ENCODE measurements around the gene LY6G6D.

LY6G6D gene

DNA sequence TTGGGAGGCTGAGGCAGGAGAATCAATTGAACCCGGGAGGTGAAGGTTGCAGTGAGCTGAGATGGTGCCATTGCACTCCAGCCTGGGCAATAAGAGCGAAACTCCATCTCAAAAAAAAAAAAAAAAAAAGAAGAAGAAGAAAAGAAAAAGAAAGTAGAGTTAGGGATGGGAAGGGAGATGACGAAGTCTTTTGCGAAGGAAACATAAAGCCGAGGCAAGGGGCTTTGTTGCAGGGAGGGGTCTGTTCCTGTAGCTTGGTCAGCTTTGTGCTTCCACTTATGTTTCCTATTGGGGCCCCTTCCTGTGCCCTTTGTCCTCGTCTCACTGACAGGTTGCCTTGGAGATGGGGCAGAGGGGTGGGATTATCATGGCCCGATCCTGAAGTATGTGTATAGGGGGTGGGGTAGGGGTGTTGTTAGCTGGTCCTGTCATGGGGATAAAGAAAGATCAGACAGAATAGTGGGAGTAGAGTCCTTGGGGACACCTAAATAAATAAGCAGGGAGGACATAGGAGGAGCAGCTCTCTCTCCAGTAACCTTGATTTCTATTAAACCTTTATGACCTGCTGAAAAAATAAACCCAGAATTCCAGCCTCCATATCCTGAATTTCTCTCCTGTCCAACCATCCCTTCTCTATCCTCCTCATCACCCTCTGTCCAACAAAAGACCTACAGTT, 22.3 kb downstream of the LY6G6D start:
- no peak for DNase-seq

GRCh38 chr6:31737991-31738979, 23.1 kb downstream of the LY6G6D start:
- peak; percentile 25 for DNase-seq

DNA sequence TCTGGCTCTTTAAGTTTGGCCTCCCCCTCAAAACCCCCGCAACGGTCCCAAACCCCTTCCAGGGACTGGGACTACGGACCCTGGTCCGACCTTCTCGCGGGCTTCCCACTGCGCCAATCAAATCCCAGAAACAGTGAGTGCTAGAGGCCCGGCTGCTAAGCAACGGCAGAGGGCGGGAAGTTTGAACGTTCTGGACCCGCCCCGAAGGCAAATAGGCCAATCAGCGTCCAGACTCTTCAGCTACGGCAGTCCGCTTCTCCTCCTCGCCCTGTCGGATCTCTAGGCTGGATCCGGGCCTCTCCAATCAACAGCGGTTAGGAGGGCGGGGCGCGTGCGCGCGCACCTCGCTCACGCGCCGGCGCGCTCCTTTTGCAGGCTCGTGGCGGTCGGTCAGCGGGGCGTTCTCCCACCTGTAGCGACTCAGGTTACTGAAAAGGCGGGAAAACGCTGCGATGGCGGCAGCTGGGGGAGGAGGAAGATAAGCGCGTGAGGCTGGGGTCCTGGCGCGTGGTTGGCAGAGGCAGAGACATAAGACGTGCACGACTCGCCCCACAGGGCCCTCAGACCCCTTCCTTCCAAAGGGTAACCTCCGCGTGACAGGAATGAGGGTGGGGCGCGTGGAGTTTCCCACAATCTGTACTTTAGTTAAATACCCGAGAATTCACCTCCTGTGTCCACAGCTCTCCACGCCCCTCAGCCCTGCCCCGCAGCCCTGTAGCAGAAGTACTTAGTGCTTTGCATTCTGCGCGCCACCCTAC, 24.7 kb downstream of the LY6G6D start, which contains the start of gene MSH5:
MSH5 (plus strand) TSS at position 367 of the 758 bp plus-strand sequence. CDS start 462 bp downstream, outside the sequence.
- DNase-seq, result peak; percentile 98

GRCh38 chr6:31740397-31741223, 25.5 kb downstream of the LY6G6D start:
- DNase-seq, result no peak

- no peak for DNase-seq
These were observed 26.7 kb downstream of the LY6G6D start for GRCh38 chr6:31741815-31742214.

DNA sequence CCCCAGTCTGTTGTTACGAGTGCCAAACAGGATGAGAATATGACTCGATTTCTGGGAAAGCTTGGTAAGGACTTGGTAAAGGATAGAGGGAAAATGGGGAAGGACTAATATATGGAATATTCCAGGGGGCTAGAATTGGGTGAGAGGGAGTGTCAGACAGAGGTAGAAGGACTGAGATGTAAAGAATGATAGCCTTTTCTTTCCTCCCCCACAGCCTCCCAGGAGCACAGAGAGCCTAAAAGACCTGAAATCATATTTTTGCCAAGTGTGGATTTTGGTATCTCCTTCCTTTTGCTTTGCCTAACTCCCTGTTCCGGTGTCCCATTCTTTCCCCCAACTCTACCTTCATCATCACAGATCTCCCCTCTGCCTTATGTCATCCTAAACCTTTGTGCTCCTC, 27.7 kb downstream of the LY6G6D start:
- no peak for DNase-seq

DNA sequence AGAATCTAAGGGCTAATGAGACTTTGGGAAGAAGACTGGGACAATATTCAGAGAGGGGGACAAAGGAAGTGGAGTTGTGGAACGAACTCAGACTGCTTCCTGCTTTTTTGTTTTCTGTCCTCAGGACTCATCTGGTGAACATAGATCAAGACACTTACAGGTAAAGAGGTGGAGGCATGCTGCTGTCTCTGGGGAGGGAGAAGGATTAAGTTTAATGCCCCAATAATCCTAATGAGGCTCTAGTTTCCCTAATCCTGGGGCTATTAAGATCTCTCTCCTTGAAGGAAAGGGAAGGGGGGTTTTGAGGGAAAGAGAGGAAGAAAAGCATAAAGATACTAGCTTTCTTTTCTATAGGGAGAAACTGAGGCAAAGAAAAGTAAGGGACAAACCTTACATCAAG, 29.3 kb downstream of the LY6G6D start:
- DNase-seq, result no peak

GRCh38 chr6:31749301-31750036, 34.3 kb downstream of the LY6G6D start:
- DNase-seq, result no peak

DNA sequence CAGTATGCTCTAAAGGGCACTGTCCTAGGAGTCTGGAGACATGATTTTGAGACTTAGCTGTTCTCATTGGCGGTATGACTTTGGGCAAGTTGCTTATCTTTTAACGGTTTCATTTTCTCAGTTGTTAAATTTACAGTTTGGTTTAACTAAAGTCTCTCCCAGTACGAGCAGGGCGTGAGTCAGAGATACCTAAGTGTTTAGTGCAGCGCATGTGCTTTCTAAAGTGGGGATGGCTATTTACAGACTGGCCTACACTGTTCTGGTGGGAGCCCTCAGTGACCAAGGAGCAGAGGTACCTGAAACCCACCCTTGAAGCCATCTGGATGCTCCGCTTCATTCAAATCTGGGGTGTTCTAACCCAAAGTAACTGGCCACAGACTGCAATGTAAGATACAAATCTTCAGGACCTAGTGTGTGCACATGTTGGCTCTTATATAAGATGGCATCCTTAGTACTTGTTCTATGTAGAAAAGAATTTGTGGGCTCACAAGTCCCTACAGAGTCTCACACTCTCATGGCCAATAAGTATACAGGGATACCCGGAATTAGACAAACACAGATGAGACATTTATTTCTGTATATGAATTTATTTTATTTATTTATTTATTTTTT, 35.4 kb downstream of the LY6G6D start:
- no peak for DNase-seq

DNA sequence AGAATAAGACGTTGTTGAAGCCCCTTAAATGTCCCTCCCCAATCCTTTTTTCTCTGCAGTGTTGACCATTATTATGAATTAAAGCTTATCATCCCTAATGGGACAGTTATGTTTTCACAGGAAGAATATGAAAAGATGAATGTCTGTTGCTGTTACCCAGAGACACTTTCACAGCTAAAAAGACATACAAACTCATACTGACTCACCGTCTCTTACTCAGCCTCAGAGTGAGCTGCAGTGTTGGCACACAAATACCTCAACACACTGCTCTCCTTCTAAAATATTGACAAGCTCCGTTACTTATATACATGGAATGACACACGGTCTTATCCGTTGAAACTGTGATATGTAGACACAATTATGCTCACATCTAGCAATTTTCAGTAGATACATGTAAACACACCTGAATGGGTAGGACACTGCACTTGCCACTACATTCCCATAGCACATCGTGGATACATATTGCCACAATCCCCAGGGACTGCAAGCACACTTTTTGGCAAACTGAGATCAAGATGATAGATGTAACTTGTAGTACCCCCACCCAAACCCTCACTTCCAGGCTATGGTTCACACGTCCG, 37.7 kb downstream of the LY6G6D start:
- DNase-seq, result no peak

GRCh38 chr6:31758281-31758680, 43.1 kb downstream of the LY6G6D start:
- no peak for DNase-seq

- DNase-seq, result no peak
These were observed 45.6 kb downstream of the LY6G6D start for GRCh38 chr6:31760790-31761189.

DNA sequence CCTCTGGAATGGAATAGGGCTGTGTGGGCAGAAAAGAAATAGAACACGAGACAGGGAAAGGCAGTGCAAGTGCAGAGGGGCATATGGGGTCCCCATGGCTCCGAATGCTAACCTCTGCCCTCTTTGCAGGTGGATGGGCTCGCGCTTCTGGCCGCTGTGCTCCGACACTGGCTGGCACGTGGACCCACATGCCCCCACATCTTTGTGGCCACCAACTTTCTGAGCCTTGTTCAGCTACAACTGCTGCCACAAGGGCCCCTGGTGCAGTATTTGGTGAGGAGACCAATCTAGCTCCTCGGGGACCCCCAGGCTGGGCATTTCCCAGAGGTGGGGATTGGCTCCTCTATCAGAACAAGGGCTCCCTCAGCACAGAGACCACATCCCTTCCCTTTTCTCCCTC, 46.2 kb downstream of the LY6G6D start:
- DNase-seq, result no peak

- no peak for DNase-seq
These were observed 47.2 kb downstream of the LY6G6D start, which contains the start of gene SAPCD1 for GRCh38 chr6:31762356-31762755. TSS of gene SAPCD1 (plus strand) at chr6:31762656. CDS start at chr6:31763055, 399 bp downstream.

DNA sequence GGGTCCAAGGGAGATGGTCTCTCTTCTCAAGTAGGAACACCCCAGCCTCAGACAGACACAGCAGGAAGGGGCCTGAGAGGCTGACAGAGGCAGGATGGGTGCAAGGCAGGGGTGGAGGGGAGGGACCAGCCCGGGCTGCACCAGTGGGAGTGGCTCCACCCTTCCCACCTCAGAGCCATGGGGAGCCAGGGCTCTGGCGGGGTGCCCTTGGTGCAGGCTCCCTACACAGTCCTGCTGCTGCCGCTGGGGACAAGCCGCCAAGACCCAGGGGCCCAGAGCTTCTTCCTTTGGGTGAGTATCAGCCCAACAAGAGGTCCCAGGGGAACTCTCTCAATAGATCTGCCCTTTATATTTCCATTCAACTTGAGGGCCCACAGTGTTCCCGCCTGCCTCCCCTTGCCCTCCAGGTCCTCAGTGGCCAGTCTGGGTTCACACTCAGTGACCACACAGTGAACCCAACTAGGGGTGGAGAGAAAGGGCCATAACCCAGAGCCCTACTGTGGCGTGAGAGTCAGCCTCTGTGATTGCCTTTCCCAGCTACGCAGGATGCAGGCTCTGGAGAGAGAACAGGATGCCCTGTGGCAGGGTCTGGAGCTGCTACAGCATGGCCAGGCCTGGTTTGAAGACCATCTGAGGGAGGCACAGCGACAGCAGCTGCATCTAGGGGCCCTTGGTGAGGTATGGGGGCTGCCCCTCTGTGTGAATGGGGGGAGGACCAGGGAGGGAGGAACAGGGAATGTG, 47.9 kb downstream of the LY6G6D start:
- no peak for DNase-seq

DNA sequence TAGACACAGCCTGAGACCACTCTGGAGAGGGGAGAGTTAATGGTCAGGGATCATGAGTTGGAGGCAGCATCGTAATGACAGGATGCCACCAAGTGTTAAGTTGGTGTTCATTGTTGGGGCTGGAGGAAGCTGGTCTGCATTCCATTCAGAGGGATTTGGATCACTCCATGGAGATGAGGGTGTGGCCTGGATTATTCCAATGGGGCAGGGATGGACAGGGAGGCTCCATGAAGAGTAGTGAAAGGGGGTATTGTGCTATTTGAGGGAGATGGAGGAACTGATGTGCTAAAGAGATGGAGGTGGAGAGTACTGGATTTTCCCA, 48.4 kb downstream of the LY6G6D start:
- peak; percentile 28 for DNase-seq

GRCh38 chr6:31764198-31764597, 49.0 kb downstream of the LY6G6D start:
- no peak for DNase-seq

GRCh38 chr6:31765559-31765909, 50.4 kb downstream of the LY6G6D start:
- no peak for DNase-seq

DNA sequence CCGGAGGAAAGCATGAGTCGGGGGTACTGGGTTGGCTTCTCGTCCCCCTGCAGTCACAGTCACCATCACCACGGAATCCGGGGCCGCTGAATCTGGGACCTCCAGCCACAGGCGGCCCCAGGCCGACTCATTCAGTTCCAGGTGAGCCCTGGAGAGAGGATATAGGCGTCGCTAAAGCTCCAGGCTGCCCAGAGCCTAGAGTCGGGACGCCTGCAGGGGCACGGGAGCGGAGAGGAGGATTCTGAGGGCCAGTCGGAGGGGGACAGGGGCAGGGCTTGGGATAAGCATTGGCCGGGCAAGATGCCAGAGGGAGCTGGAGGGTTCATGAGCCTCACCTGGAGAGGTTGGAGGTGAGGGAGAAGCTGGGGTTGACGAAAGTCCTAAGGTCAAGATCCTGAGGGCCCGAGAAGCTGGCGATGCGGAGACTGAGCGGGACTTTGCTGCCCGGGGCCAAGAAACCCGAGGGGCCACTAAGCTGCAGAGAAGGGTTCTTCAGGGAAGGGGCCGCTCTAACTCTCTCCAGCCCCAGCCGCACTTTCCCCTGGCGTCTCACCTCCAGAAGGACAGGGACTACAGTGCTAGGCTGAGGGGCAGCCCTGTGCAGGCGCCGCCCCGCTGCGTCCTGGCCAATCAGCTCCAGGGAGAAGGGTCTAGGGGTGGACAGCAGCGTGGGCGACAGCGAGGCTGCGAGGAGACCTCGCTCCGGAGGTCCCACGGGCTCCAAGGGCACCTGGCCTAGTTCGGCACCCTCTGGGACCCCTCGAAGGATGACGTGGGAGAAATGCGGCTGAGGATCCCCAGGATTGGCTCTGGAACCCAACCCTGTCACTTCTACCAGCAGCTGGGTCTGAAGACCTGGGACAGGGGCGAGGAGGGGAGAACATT, 51.0 kb downstream of the LY6G6D start:
- DNase-seq, result no peak

All from midbrain (tissue), 1 donor.